GM13977 (cell line): Measurements from ENCODE around the gene RGPD3.

Experiments used
- DNase-seq: peaks from one replicate; pipeline ENCODE4 v3.0.0; 2012; ENCODE audit warnings: low spot score
- CTCF ChIP-seq: IDR thresholded peaks from 2 replicates; pipeline ENCODE4 v1.5.1; 2012; ENCODE audit warnings: mild to moderate bottlenecking, control low read depth; ENCODE audit not compliant: insufficient read depth; ENCODE audit errors: extremely low read depth, missing control alignments
- in situ Hi-C: fragments of 300-500 bp; cut with MboI; formaldehyde crosslinking; loops from one replicate; pipeline ENCODE4 v1.12.0; 2022; ENCODE audit warnings: low sequenced_read_pairs, low pct_unique_long_range_greater_than_20kb, mixed read lengths, inconsistent platforms; ENCODE audit not compliant: unreplicated experiment

RGPD3 gene

GRCh38 chr2:106358081-106358480, 110.1 kb downstream of the RGPD3 start:
- TF ChIP-seq CTCF: no peak
- in situ Hi-C loops: no loop called here

GRCh38 chr2:106356291-106356690, 111.9 kb downstream of the RGPD3 start:
- no peak for DNase-seq
- in situ Hi-C loops: no loop called here
- TF ChIP-seq CTCF: no peak

More at GRCh38 chr2:106358081-106358480, 110.1 kb downstream of the RGPD3 start:
- DNase-seq: peak; percentile 31

GRCh38 chr2:106353676-106354075, 114.5 kb downstream of the RGPD3 start:
- in situ Hi-C loops: no loop called here
- TF ChIP-seq CTCF: no peak
- DNase-seq: no peak

- no peak for DNase-seq
- in situ Hi-C loops: no loop called here
- no peak for TF ChIP-seq CTCF
These were observed 117.2 kb downstream of the RGPD3 start for GRCh38 chr2:106350980-106351379.

GRCh38 chr2:106344302-106344701, 123.9 kb downstream of the RGPD3 start:
- no peak for DNase-seq
- in situ Hi-C loops: no loop called here
- TF ChIP-seq CTCF: no peak

GRCh38 chr2:106343274-106343673, 124.9 kb downstream of the RGPD3 start:
- TF ChIP-seq CTCF: no peak
- DNase-seq: no peak
- in situ Hi-C loops: no loop called here

GRCh38 chr2:106342831-106343251, 125.4 kb downstream of the RGPD3 start:
- in situ Hi-C loops: no loop called here
- no peak for DNase-seq
- TF ChIP-seq CTCF: no peak
